Measurements from ENCODE around the gene TBC1D22A.

The TBC1D22A gene

DNA sequence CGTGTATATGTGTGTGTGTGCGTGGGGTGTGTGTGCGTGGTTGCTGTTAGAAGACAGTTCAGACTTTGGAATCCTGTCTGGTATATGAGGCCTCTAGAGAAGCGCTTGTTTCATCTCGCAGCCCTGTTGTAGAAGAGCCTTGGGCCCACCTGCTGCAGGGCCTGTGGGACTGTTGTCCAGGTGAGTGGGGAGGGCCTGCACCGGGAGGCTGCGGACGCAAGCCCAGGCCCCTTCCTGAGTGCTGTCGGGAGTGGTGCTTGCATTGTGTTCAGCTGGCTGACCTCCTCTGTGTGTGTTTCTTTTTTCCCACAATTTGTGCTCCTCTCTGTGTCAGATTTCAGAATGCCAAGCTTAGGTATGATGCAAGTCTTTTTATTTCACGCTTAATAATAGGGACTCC is 128.4 kb downstream of the TBC1D22A start:
- no peak for TF ChIP-seq ZFP3 (CRISPR knock-in tag; IDR thresholded peaks at IDR 0.05)
- TF ChIP-seq TCF4 (CRISPR knock-in tag; IDR thresholded peaks at IDR 0.05; ENCODE audit: borderline replicate concordance) = no peak
- no peak for TF ChIP-seq ZC3H10 (CRISPR knock-in tag; IDR thresholded peaks at IDR 0.05)
- TF ChIP-seq, protein P1, sequence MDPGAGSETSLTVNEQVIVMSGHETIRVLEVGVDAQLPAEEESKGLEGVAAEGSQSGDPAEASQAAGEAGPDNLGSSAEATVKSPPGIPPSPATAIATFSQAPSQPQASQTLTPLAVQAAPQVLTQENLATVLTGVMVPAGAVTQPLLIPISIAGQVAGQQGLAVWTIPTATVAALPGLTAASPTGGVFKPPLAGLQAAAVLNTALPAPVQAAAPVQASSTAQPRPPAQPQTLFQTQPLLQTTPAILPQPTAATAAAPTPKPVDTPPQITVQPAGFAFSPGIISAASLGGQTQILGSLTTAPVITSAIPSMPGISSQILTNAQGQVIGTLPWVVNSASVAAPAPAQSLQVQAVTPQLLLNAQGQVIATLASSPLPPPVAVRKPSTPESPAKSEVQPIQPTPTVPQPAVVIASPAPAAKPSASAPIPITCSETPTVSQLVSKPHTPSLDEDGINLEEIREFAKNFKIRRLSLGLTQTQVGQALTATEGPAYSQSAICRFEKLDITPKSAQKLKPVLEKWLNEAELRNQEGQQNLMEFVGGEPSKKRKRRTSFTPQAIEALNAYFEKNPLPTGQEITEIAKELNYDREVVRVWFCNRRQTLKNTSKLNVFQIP (CRISPR knock-in tag; IDR thresholded peaks at IDR 0.05; ENCODE audit: borderline replicate concordance, low read depth) = no peak
- TF ChIP-seq ISL1 (CRISPR knock-in tag; IDR thresholded peaks at IDR 0.05) = no peak
- no peak for TF ChIP-seq ESRRG (CRISPR knock-in tag; IDR thresholded peaks at IDR 0.05)
- TF ChIP-seq SNAI2 (CRISPR knock-in tag; IDR thresholded peaks at IDR 0.05) = no peak
- TF ChIP-seq ARNTL (CRISPR knock-in tag; IDR thresholded peaks at IDR 0.05; ENCODE audit: borderline replicate concordance, low read depth) = no peak
- TF ChIP-seq, protein P2, sequence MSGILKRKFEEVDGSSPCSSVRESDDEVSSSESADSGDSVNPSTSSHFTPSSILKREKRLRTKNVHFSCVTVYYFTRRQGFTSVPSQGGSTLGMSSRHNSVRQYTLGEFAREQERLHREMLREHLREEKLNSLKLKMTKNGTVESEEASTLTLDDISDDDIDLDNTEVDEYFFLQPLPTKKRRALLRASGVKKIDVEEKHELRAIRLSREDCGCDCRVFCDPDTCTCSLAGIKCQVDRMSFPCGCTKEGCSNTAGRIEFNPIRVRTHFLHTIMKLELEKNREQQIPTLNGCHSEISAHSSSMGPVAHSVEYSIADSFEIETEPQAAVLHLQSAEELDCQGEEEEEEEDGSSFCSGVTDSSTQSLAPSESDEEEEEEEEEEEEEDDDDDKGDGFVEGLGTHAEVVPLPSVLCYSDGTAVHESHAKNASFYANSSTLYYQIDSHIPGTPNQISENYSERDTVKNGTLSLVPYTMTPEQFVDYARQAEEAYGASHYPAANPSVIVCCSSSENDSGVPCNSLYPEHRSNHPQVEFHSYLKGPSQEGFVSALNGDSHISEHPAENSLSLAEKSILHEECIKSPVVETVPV (CRISPR knock-in tag; IDR thresholded peaks at IDR 0.05) = no peak
- TF ChIP-seq, protein P3, sequence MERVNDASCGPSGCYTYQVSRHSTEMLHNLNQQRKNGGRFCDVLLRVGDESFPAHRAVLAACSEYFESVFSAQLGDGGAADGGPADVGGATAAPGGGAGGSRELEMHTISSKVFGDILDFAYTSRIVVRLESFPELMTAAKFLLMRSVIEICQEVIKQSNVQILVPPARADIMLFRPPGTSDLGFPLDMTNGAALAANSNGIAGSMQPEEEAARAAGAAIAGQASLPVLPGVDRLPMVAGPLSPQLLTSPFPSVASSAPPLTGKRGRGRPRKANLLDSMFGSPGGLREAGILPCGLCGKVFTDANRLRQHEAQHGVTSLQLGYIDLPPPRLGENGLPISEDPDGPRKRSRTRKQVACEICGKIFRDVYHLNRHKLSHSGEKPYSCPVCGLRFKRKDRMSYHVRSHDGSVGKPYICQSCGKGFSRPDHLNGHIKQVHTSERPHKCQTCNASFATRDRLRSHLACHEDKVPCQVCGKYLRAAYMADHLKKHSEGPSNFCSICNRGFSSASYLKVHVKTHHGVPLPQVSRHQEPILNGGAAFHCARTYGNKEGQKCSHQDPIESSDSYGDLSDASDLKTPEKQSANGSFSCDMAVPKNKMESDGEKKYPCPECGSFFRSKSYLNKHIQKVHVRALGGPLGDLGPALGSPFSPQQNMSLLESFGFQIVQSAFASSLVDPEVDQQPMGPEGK (CRISPR knock-in tag; IDR thresholded peaks at IDR 0.05; ENCODE audit: borderline replicate concordance) = no peak
- no peak for TF ChIP-seq TOX (CRISPR knock-in tag; IDR thresholded peaks at IDR 0.05; ENCODE audit: borderline replicate concordance)
- TF ChIP-seq, protein P4, sequence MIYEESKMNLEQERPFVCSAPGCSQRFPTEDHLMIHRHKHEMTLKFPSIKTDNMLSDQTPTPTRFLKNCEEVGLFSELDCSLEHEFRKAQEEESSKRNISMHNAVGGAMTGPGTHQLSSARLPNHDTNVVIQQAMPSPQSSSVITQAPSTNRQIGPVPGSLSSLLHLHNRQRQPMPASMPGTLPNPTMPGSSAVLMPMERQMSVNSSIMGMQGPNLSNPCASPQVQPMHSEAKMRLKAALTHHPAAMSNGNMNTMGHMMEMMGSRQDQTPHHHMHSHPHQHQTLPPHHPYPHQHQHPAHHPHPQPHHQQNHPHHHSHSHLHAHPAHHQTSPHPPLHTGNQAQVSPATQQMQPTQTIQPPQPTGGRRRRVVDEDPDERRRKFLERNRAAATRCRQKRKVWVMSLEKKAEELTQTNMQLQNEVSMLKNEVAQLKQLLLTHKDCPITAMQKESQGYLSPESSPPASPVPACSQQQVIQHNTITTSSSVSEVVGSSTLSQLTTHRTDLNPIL (CRISPR knock-in tag; IDR thresholded peaks at IDR 0.05; ENCODE audit: low read depth) = no peak
- TF ChIP-seq ZNF565 (CRISPR knock-in tag; conservative IDR thresholded peaks at IDR 0.05; ENCODE audit: low read depth) = no peak
- no peak for TF ChIP-seq GLIS3 (CRISPR knock-in tag; IDR thresholded peaks at IDR 0.05)
- TF ChIP-seq TSHZ2 (CRISPR knock-in tag; IDR thresholded peaks at IDR 0.05) = no peak
- TF ChIP-seq RARB (CRISPR knock-in tag; IDR thresholded peaks at IDR 0.05) = no peak

DNA sequence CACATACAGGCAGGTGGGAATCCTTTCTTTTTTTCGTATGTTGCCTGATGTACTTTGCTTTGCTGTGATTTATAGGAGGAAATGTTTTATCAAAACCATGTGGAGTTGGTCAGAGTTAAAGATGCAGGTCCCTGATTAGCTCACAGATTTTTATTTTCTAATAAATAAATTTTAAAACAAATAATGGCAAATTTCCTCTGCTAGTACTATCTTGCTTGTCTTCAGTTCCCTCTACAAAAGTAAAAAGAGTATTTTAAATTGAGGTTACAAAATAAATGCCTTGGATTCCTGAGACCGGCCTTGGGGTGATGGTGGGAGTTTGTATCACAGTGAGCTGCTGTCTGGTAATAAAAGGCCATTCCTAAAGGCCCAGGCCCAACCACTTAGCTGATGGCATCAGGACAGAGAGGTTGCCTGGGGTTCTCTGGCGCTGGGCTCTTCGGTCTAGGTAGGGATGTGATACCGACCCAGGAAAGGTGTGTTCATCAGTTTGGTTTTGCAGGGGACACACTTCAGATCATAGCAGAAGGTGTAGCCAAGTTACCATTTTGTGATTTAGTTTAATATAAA is 129.0 kb downstream of the TBC1D22A start:
- TF ChIP-seq TSHZ2 (CRISPR knock-in tag; IDR thresholded peaks at IDR 0.05) (no peak), ZNF70 (CRISPR knock-in tag; IDR thresholded peaks at IDR 0.05) (0 out of 2 replicates have a peak, but pooled peaks have one; percentile 20), TCF4 (CRISPR knock-in tag; IDR thresholded peaks at IDR 0.05; ENCODE audit: borderline replicate concordance) (peak; percentile 78; the same call in 1 of the 2 replicates)
- peak; percentile 31; the same call in 1 of the 3 replicates for ATAC-seq

More for the DNA sequence above, 128.4 kb downstream of the TBC1D22A start:
- no peak; the same call in 2 of the 3 replicates for ATAC-seq
